Erythroblast (primary cell): ENCODE measurements around the gene TEAD2.

Experiments
- GATA1 ChIP-seq: IDR thresholded peaks from 2 replicates; pipeline ENCODE4 v1.6.1; 2011; ENCODE audit warnings: low read depth, mild to moderate bottlenecking, control low read depth, low read length, moderate library complexity
- POLR2A ChIP-seq: IDR thresholded peaks from 2 replicates; pipeline ENCODE4 v1.6.1; 2011; ENCODE audit warnings: mild to moderate bottlenecking, low read length

DNA sequence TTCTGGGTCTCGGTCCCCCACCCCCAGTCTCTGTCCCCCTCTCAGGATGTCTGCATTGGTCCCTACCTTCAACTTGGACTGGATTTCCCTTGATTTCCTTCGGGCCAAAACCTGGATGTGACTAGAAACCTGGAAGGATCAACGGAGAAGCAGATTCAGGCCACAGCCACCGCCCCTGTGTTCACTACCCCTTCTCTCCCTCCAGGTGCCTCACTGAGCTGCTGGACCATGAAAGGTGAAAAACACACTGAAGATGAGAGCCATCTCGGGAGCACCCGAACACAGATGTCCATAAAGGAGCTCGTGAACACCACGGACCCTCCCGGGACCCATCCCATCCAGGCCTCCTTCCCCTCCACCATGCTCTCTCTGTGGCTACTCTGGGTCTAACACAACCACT, 5.0 kb downstream of the TEAD2 start:
- no peak for TF ChIP-seq POLR2A
- TF ChIP-seq GATA1: no peak
